Esophagus squamous epithelium (tissue), 5 donors: ENCODE results near the gene ACSS3. TPM values are rescaled to one million over a fixed set of nuclear protein-coding genes. Genes with fewer than 3 reads are reported as not detected.

Source experiments
- DNase-seq: peaks from one replicate; lab custom pipeline; 2025; lab: John Stamatoyannopoulos, UW
- H3K27ac ChIP-seq, 4 donors: fragments of 200-600 bp; sonication (generic); one replicate each; pipeline ENCODE4 v1.5.1; 2016 to 2019; ENCODE audit warnings: mild to moderate bottlenecking in 1 of 4
- H3K27me3 ChIP-seq, 4 donors: fragments of 200-600 bp; sonication (generic); 1 replicate in 3 of 4; 2 replicates in 1 of 4; pipeline versions ENCODE4 v1.5.1 to v1.6.0; 2017 to 2021; ENCODE audit warnings: antibody characterized with exemption in 1 of 4
- H3K36me3 ChIP-seq, 3 donors: fragments of 200-600 bp; sonication (generic); one replicate each; pipeline ENCODE4 v1.5.1; 2016 to 2019
- H3K4me1 ChIP-seq, 3 donors: fragments of 200-600 bp; sonication (generic); one replicate each; pipeline ENCODE4 v1.5.1; 2017 to 2019
- H3K4me3 ChIP-seq, 4 donors: fragments of 200-600 bp; sonication (generic); 1 replicate in 3 of 4; 2 replicates in 1 of 4; pipeline ENCODE4 v1.5.1; 2016 to 2019; ENCODE audit warnings: mild to moderate bottlenecking in 2 of 4, moderate library complexity in 1 of 4
- H3K9me3 ChIP-seq, 3 donors: fragments of 200-600 bp; sonication (generic); one replicate each; pipeline ENCODE4 v1.5.1; 2016 to 2019
- POLR2A ChIP-seq, 4 donors: fragments of 450-650 bp; IDR thresholded peaks; one replicate each; pipeline ENCODE4 v1.6.1; 2017; ENCODE audit warnings: antibody characterized with exemption in 4 of 4, mild to moderate bottlenecking in 4 of 4, moderate library complexity in 3 of 4
- WGBS, 2 donors: methylation state at CpG; one replicate each; pipeline ENCODE4 v1.1.5; 2018; 5-methylcytosine and 5-hydroxymethylcytosine counted together
- intact Hi-C: fragments of 100-400 bp; cut with DNase I; formaldehyde crosslinking; loops from one replicate; pipeline ENCODE4 v1.15.0; 2022
- total RNA-seq, 4 donors: library from RNA; depleted of rRNA; stranded (reverse); fragments of >200 nt; gene quantifications; one replicate each; pipeline ENCODE4 v1.1.0, GENCODE V29; 2016
- TF ChIP-seq, protein P1 (sequence below), 6 experiments: fragments of 450-650 bp in 4 of 6; fragments of 200-600 bp in 2 of 6; sonication (generic) in 2 of 6; IDR thresholded peaks; one replicate each; pipeline ENCODE4 v1.5.1; 2016 to 2019; ENCODE audit warnings: antibody characterized with exemption in 6 of 6, mild to moderate bottlenecking in 4 of 6, moderate library complexity in 4 of 6
- donor health status: DM: yes; HTN: yes; CAD: no.

Gene ACSS3
- total RNA-seq, 4 donors from 2014 or later = 0.35 to 7.4 (median 1.0) TPM

DNA sequence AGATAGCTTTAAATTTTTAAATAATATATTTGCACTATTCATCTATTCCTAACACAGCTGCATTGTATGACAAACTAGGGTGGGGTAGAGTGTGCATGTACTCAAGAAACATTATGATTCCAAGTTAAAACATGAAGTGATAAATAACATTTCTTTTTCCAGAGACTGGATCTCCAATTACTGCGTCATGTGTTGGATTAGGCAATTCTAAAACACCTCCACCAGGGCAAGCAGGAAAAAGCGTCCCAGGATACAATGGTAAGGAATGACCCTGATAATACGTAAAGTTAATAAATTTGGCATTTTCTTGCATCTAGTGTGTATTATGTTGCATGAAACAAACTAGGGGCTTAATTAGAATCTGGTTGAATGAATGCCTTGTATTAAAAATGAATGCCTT, 138.9 kb downstream of the ACSS3 start:
- Histone ChIP-seq H3K27ac (no peak overlapping the region), H3K4me3 (no peak overlapping the region), H3K9me3 (no peaks in the 10 kb centered on the region), H3K27me3 (no peaks in the 10 kb centered on the region), H3K36me3 (no peaks in the 10 kb centered on the region), H3K4me1 (no peaks in the 10 kb centered on the region)
- 62 to 83% methylated on average over 3 of the region's 3 CpGs for WGBS, 2 donors
- intact Hi-C loops = no loop called here
- TF ChIP-seq POLR2A (IDR thresholded peaks at IDR 0.05) = no peak
- TF ChIP-seq, protein P1, sequence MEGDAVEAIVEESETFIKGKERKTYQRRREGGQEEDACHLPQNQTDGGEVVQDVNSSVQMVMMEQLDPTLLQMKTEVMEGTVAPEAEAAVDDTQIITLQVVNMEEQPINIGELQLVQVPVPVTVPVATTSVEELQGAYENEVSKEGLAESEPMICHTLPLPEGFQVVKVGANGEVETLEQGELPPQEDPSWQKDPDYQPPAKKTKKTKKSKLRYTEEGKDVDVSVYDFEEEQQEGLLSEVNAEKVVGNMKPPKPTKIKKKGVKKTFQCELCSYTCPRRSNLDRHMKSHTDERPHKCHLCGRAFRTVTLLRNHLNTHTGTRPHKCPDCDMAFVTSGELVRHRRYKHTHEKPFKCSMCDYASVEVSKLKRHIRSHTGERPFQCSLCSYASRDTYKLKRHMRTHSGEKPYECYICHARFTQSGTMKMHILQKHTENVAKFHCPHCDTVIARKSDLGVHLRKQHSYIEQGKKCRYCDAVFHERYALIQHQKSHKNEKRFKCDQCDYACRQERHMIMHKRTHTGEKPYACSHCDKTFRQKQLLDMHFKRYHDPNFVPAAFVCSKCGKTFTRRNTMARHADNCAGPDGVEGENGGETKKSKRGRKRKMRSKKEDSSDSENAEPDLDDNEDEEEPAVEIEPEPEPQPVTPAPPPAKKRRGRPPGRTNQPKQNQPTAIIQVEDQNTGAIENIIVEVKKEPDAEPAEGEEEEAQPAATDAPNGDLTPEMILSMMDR (IDR thresholded peaks at IDR 0.05) = no peak
- DNase-seq = no peak

DNA sequence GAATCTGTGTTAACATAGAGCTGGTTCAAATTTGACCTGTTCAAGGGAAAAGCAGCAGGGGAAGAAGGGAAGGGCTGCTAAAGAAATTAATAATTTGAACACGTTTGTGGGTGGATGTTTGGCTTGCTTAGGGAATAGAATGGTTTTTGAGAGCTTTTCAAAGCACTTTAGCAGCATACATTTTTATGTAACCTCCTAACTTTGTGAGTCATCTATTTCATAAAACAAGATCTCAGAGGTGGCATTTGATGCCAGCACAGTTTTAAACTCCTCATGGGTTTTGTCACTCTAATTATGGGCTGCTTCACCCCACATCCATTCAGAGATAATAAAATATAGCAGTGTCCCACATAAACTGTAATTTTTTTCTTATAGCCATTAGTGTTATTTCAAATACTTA, 143.8 kb downstream of the ACSS3 start:
- TF ChIP-seq, protein P1 (IDR thresholded peaks at IDR 0.05) = no peak
- TF ChIP-seq POLR2A (IDR thresholded peaks at IDR 0.05) = no peak
- WGBS, 2 donors = 5 to 6% methylated on average over 1 of the region's 1 CpG
- no peaks in the 10 kb centered on the region for H3K36me3 ChIP-seq
- H3K9me3 ChIP-seq = no peaks in the 10 kb centered on the region
- no peaks in the 10 kb centered on the region for H3K27me3 ChIP-seq
- no peaks in the 10 kb centered on the region for H3K4me1 ChIP-seq
- intact Hi-C loops = no loop called here
- H3K27ac ChIP-seq = no peak overlapping the region
- DNase-seq = no peak
- H3K4me3 ChIP-seq = no peak overlapping the region

DNA sequence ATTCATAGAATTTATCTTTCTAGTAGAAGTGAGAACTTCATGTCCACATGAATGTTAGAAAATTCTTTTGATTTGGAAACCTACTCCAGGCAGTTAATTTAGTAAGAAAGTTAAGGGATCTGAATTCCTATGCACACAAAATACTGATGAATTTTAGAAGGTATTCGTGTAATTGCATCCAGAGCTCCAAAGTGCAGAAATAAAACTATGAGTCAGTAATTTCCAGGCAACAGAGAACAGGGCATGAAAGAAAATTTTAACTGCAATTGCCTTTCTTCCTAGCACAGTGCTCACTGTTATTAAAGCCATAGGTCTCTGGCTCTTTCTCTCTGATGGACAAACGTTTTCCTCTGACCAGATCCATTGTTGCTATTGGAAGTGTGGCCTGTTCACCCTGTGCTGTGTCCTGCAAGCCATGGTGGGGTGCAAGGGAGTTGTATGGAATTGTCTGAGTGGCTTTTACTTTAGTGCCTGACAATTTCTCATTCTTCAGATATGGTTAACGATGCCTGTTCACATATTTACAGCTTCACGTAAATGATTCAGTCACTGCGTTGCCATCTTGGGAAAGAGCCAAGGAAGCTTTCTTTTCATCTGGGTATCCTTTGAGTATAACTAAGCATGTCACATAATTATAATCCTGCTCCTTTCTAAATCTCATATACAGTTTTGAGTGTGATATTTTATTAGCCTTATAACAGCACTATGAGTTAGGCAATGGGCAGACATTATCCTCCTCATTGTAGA, 145.1 kb downstream of the ACSS3 start:
- Histone ChIP-seq H3K9me3 (no peaks in the 10 kb centered on the region), H3K4me1 (no peaks in the 10 kb centered on the region), H3K27me3 (no peaks in the 10 kb centered on the region), H3K27ac (no peak overlapping the region), H3K4me3 (no peak overlapping the region), H3K36me3 (no peaks in the 10 kb centered on the region)
- DNase-seq = no peak
- intact Hi-C loops = no loop called here
- 45 to 46% methylated on average over 5 of the region's 5 CpGs for WGBS, 2 donors
- no peak for TF ChIP-seq POLR2A (IDR thresholded peaks at IDR 0.05)
- TF ChIP-seq, protein P1 (IDR thresholded peaks at IDR 0.05) = no peak

DNA sequence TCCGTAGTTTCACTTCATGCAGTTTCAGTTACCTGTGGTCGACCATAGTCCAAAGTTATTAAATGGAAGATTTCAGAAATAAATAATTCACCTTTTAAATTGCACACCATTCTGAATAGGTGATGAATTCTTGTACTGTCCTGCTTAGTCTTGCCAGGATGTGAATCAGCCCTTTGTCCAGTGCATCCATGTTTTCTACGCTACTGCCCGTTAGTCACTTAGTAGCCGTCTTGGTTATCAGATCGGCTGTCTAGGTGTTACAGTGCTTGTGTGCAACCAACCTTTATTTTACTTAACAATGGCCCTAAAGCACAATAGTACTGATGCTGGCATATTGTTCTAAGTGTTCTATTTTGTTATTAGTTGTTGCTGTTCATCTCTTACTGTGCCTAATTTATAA, 146.7 kb downstream of the ACSS3 start:
- Histone ChIP-seq H3K27ac (no peak overlapping the region), H3K36me3 (no peaks in the 10 kb centered on the region), H3K9me3 (no peaks in the 10 kb centered on the region), H3K4me3 (no peak overlapping the region), H3K27me3 (no peaks in the 10 kb centered on the region), H3K4me1 (no peaks in the 10 kb centered on the region)
- DNase-seq = no peak
- 83 to 88% methylated on average over 6 of the region's 6 CpGs for WGBS, 2 donors
- intact Hi-C loops = no loop called here
- no peak for TF ChIP-seq POLR2A (IDR thresholded peaks at IDR 0.05)
- TF ChIP-seq, protein P1 (IDR thresholded peaks at IDR 0.05) = no peak

DNA sequence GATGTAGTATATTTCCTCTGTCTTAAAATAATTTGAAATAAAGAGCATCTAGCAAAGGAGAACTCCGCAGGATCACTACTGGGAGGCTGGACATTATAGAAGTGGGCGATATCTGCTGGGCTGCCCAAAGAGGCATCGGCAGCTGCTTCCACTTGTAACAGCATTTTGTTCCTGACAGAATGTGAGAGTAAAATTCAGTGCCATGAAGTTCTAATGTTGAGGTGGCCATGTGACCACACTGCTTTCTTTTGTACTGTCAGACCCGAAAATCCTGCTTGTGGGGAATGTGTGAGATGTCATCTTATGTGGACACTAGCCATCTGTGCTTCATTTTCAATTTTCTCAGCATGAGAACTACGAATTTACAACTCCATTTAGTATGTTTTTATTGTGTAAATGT, 151.9 kb downstream of the ACSS3 start:
- WGBS, 2 donors = 48 to 54% methylated on average over 5 of the region's 5 CpGs
- Histone ChIP-seq H3K4me1 (no peaks in the 10 kb centered on the region), H3K27me3 (no peaks in the 10 kb centered on the region), H3K9me3 (no peaks in the 10 kb centered on the region), H3K36me3 (no peaks in the 10 kb centered on the region), H3K4me3 (no peak overlapping the region), H3K27ac (no peak overlapping the region)
- TF ChIP-seq, protein P1 (IDR thresholded peaks at IDR 0.05) = no peak
- TF ChIP-seq POLR2A (IDR thresholded peaks at IDR 0.05) = no peak
- intact Hi-C loops = no loop called here
- DNase-seq = no peak
